ENCODE results near the gene ANKRD44.

The ANKRD44 gene

GRCh38 chr2:197001921-197002320, 308.7 kb downstream of the ANKRD44 start:
- no peak for DNase-seq (ENCODE audit: extremely low read depth in 1 of 2, low read depth in 1 of 2)

GRCh38 chr2:196995757-196996314, 314.7 kb downstream of the ANKRD44 start:
- no peak for DNase-seq (ENCODE audit: extremely low read depth in 1 of 2, low read depth in 1 of 2)

GRCh38 chr2:196994764-196995163, 315.8 kb downstream of the ANKRD44 start:
- no peak for DNase-seq (ENCODE audit: extremely low read depth in 1 of 2, low read depth in 1 of 2)

GRCh38 chr2:196993617-196994016, 317.0 kb downstream of the ANKRD44 start:
- no peak for DNase-seq (ENCODE audit: extremely low read depth in 1 of 2, low read depth in 1 of 2)

GRCh38 chr2:196992466-196992865, 318.1 kb downstream of the ANKRD44 start:
- DNase-seq (ENCODE audit: extremely low read depth in 1 of 2, low read depth in 1 of 2): no peak

- no peak for DNase-seq (ENCODE audit: extremely low read depth in 1 of 2, low read depth in 1 of 2)
These were observed 319.7 kb downstream of the ANKRD44 start for GRCh38 chr2:196990788-196991461.

- no peak for DNase-seq (ENCODE audit: extremely low read depth in 1 of 2, low read depth in 1 of 2)
These were observed 320.5 kb downstream of the ANKRD44 start for GRCh38 chr2:196990092-196990491.

DNA sequence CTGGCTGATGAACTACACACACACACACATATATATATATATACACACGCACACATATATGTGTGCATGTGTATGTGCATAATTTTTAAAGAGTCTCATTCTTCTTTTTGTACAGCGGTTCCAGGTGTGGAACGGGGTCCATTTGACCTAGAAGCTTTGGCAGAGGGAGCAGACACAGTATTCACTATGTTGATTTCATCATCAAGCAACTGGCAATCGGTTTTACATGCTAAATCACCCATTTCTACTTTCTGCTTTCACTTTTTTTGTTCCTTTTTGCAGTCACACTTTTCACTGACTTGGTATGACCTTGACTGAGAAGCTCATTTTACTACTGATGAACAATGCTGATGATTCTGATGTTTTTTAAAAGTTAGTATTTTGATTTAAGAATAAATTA, 321.1 kb downstream of the ANKRD44 start:
- DNase-seq (ENCODE audit: extremely low read depth in 1 of 2, low read depth in 1 of 2): no peak

DNA sequence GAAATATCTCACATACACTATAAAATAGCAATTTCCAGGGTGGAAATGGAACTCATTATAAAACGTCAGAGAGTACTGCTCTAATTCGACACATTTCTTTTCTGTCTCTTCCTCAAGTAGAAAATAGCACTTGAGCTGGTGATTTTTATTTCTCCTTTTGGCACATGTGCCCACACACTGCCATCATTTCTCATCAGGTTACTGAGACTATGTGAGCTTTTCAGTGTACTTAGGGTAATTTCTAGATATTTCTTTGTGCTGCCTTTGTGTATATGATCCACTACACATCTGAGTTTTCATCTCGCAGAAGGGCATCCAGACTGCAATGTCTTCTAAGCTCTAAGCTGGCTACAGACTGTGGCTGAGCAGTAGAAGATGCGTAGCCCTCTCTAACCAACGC, 321.9 kb downstream of the ANKRD44 start:
- no peak for DNase-seq (ENCODE audit: extremely low read depth in 1 of 2, low read depth in 1 of 2)

DNA sequence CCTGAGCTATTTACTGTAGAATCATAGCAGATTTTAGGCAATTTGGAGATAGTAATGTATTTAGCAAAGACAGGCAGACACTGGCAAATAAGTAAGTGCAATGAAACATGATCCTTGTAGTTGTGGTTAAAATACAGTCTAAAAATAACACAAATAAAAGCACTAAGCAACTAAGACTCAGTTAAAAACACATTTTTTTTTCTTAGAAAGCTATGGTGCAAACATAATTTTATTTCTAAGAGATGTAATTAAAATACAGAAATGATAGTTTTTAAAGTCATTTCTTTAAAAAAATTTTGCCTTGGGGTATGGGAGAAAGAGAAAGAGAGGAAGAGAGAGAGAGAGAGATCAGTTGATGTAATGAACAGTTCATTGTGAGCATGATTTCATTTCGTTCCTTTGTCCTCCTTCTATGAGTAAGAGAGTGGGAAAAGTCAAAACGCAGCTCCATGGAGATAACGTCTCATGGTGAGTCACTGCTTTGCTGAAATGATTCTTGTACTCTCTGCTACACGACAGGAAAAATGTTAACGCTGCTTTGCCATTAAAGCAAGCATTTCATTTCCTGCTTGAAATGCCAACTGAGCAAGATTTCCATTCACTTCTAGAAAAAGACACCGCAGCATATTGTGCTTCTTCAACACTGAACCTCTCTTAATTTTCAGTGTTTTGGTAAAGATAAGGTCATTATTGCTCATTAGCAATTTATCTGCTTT, 322.8 kb downstream of the ANKRD44 start:
- DNase-seq (ENCODE audit: extremely low read depth in 1 of 2, low read depth in 1 of 2): no peak

GRCh38 chr2:196987298-196987648, 323.3 kb downstream of the ANKRD44 start:
- DNase-seq (ENCODE audit: extremely low read depth in 1 of 2, low read depth in 1 of 2): no peak

GRCh38 chr2:196985511-196986183, 324.9 kb downstream of the ANKRD44 start:
- no peak for DNase-seq (ENCODE audit: extremely low read depth in 1 of 2, low read depth in 1 of 2)

- DNase-seq (ENCODE audit: extremely low read depth in 1 of 2, low read depth in 1 of 2): no peak
These were observed 325.7 kb downstream of the ANKRD44 start for GRCh38 chr2:196984903-196985302.

DNA sequence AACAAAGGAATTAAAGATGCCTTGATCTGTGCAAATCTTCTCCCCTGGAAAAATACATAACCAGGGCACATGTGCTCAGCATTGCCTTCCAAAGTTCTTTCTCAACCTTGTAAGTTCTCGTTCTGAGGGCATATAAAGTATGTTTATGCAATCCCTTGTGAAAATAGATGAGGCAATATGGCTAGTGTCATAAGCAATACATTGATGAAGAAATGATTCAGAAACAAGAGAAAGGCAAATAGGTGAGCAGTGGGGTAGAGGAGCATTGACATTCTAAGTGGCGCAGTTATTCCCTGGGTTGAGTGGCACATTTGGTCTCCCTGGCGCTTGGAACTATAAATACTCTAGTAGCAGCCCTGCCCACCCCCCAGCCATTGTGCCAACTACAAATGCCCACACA, 326.6 kb downstream of the ANKRD44 start:
- DNase-seq (ENCODE audit: extremely low read depth in 1 of 2, low read depth in 1 of 2): no peak

- DNase-seq (ENCODE audit: extremely low read depth in 1 of 2, low read depth in 1 of 2): no peak
These were observed 330.1 kb downstream of the ANKRD44 start for GRCh38 chr2:196980473-196980872.

DNA sequence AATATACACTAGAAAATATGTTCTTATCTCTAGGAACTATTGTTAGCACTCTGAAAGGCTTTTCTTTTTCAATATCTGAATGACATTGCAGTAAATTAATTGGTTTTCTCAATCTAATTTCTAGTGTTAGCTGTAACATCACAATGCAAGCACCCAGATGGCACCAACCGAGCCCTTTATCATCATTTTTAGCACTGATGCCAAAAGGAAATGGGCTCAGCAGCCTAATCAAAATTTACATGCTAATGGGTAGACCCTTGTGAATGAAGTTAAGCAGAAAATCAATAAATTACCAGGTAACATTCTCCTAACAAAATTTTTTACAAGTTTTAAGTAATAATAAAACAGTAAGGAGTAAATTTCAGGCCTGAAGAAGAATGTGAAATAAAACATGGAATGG, 330.6 kb downstream of the ANKRD44 start:
- no peak for DNase-seq (ENCODE audit: extremely low read depth in 1 of 2, low read depth in 1 of 2)

DNA sequence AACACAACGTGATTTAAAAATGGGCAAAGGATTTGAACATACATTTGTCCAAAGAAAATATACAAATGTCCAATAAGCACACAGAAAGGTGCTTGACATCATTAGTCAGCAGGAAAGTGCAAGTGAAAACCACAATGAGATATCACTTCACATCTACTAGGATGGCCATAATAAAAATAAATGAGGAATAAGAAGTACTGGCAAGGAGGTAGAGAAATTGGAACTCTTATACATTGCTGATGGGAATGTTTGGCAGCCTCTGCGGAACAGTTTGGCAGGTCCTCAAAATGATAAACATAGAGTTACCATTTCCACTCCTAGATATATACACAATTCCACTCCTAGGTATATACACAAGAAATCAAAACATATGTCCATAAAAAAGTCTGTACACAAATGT, 333.1 kb downstream of the ANKRD44 start:
- DNase-seq (ENCODE audit: extremely low read depth in 1 of 2, low read depth in 1 of 2): no peak

DNA sequence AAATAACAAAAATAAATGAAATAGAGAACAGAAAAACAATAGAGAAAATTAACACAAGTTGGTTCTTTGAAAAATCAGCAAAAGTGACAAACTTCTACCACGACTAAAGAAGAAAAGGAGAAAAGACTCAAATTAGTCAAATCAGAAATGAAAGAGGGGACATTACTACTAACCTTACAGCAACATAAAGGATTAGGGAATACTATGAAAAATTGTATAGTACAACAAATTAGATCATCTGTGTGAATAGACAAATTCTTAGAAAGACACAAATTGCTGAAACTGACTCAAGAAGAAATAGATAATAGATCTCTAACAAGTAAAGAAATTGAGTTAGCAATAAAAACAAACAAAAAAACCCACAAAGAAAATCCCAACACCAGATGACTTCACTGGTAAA, 335.6 kb downstream of the ANKRD44 start:
- no peak for DNase-seq (ENCODE audit: extremely low read depth in 1 of 2, low read depth in 1 of 2)

GRCh38 chr2:196971574-196972279, 338.9 kb downstream of the ANKRD44 start:
- peak in 1 of 2 donors; percentile 24 for DNase-seq (ENCODE audit: extremely low read depth in 1 of 2, low read depth in 1 of 2)

DNA sequence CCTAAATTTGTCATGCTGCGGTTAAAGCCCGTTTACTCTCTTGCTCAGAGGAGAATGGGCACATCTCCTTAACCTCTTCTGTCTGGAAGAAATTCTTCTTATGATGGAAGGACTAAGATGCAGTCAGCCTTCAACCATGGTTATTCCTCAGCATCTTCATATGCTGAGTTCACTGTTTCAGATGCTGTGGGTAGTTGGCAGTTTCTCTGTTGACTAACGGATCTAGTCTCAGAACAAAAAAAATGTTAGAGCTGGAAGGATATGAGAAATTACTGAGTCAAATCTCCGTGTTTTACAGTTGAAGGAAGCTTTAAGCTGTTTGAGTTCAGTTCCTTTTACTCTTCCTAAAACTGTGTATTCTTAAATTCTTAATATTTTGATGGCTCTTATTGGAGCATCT, 340.5 kb downstream of the ANKRD44 start:
- DNase-seq (ENCODE audit: extremely low read depth in 1 of 2, low read depth in 1 of 2): no peak

DNA sequence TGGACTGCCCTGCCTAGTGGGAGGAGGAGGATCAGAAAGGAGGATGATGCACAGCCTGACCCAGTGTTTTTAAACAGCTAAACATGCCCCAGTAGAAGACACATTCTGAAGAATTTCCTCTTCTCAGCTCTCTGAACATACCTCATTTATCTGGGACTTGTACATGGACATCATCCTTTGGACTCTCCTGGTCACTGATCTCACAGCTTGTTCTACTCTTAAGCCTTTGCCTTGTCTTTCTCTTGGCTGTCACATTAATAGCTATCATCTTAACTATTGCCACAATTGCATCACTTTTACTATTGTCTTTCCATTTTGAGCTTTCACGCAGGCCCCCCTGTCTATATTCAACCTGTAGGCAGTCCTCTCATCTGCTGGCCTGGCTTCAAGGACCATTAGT, 342.1 kb downstream of the ANKRD44 start:
- DNase-seq (ENCODE audit: extremely low read depth in 1 of 2, low read depth in 1 of 2): no peak
